Testis (tissue), 2 donors: Measurements from ENCODE around the gene TDRD3.

Experiments
- POLR2A ChIP-seq: fragments of 450-650 bp; IDR thresholded peaks from one replicate; pipeline ENCODE4 v1.6.1; 2017; ENCODE audit warnings: antibody characterized with exemption, mild to moderate bottlenecking, moderate library complexity
- TF ChIP-seq, protein P1 (sequence below), 3 experiments: fragments of 450-650 bp in 2 of 3; fragments of 200-600 bp in 1 of 3; sonication (generic) in 1 of 3; IDR thresholded peaks; one replicate each; pipeline ENCODE4 v1.5.1; 2016 to 2019; ENCODE audit warnings: antibody characterized with exemption in 3 of 3, mild to moderate bottlenecking in 2 of 3, moderate library complexity in 1 of 3

DNA sequence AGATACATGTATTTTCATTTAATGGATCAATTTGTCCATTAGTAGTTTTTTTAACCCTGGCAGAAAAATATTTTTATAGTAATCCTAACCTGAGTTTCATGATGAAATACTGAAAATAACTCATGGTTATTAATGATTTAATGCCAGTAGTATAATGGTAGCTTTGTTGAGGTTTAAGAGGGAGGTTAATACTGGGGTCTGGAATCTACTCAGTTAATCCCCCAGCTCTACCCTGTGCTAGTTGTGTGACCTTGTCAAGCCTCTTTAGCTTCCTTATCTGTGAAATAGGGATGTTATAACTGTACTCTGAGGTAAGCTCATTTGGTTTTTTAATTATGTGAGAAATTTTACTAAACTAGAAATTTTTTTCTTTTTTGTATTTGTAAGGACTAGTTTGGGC is 122.5 kb downstream of the TDRD3 start:
- TF ChIP-seq, protein P1, sequence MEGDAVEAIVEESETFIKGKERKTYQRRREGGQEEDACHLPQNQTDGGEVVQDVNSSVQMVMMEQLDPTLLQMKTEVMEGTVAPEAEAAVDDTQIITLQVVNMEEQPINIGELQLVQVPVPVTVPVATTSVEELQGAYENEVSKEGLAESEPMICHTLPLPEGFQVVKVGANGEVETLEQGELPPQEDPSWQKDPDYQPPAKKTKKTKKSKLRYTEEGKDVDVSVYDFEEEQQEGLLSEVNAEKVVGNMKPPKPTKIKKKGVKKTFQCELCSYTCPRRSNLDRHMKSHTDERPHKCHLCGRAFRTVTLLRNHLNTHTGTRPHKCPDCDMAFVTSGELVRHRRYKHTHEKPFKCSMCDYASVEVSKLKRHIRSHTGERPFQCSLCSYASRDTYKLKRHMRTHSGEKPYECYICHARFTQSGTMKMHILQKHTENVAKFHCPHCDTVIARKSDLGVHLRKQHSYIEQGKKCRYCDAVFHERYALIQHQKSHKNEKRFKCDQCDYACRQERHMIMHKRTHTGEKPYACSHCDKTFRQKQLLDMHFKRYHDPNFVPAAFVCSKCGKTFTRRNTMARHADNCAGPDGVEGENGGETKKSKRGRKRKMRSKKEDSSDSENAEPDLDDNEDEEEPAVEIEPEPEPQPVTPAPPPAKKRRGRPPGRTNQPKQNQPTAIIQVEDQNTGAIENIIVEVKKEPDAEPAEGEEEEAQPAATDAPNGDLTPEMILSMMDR (IDR thresholded peaks at IDR 0.05) = no peak
- TF ChIP-seq POLR2A = no peak
